GM11168 (cell line): ENCODE measurements around the gene EVPL.

Experiments used
- in situ Hi-C: fragments of 300-500 bp; cut with MboI; formaldehyde crosslinking; loops from one replicate; pipeline ENCODE4 v1.12.0; 2022; ENCODE audit warnings: low sequenced_read_pairs; ENCODE audit not compliant: unreplicated experiment

The EVPL gene

GRCh38 chr17:76003915-76004314 lies 23.2 kb downstream of the EVPL start:
- in situ Hi-C loops: loop anchor here (10.0 to 25.0 kb wide), 2 partner anchors 89 to 283 kb away; no protein-coding TSS in a partner anchor

- in situ Hi-C loops: loop anchor here (10.0 to 25.0 kb wide), 2 partner anchors 87 to 285 kb away; no protein-coding TSS in a partner anchor
Measured at GRCh38 chr17:76002100-76002499, 25.0 kb downstream of the EVPL start.

- in situ Hi-C loops: loop anchor here (10.0 to 25.0 kb wide), 2 partner anchors 86 to 286 kb away; no protein-coding TSS in a partner anchor
Measured at GRCh38 chr17:76000755-76001521, 26.2 kb downstream of the EVPL start, which contains the start of gene CDK3. Gene CDK3 (plus strand): TSS chr17:76000855. CDS start chr17:76001426, 571 bp downstream.

GRCh38 chr17:76000016-76000754 lies 26.9 kb downstream of the EVPL start:
- in situ Hi-C loops: loop anchor here (10.0 to 25.0 kb wide), 2 partner anchors 85 to 287 kb away; no protein-coding TSS in a partner anchor

- in situ Hi-C loops: no loop called here
Measured at GRCh38 chr17:75998327-75998795, 28.7 kb downstream of the EVPL start.

GRCh38 chr17:75996665-75997590 lies 30.2 kb downstream of the EVPL start:
- in situ Hi-C loops: no loop called here

- in situ Hi-C loops: no loop called here
Measured at GRCh38 chr17:75995385-75995925, 31.7 kb downstream of the EVPL start.

- in situ Hi-C loops: no loop called here
Measured at GRCh38 chr17:75994802-75995370, 32.2 kb downstream of the EVPL start.

GRCh38 chr17:75991396-75991795 lies 35.7 kb downstream of the EVPL start:
- in situ Hi-C loops: no loop called here

- in situ Hi-C loops: no loop called here
Measured at GRCh38 chr17:75987041-75987440, 40.1 kb downstream of the EVPL start.

GRCh38 chr17:75985986-75986385 lies 41.1 kb downstream of the EVPL start:
- in situ Hi-C loops: no loop called here

- in situ Hi-C loops: no loop called here
Measured at GRCh38 chr17:75983501-75984181, 43.5 kb downstream of the EVPL start.

- in situ Hi-C loops: no loop called here
Measured at GRCh38 chr17:75981019-75981615, 46.0 kb downstream of the EVPL start.

- in situ Hi-C loops: no loop called here
Measured at GRCh38 chr17:75980188-75981018, 46.7 kb downstream of the EVPL start.

GRCh38 chr17:75979705-75980187 lies 47.4 kb downstream of the EVPL start:
- in situ Hi-C loops: no loop called here

GRCh38 chr17:75978938-75979704 lies 48.0 kb downstream of the EVPL start, which contains the start of the genes ACOX1 and TEN1:
Gene ACOX1 (minus strand): TSS chr17:75979166. CDS start chr17:75979073, 93 bp downstream.
Gene TEN1 (plus strand): TSS chr17:75979240. CDS start chr17:75986193, 6,953 bp downstream.
- in situ Hi-C loops: no loop called here
